ENCODE data around the gene XPOT.

XPOT gene

DNA sequence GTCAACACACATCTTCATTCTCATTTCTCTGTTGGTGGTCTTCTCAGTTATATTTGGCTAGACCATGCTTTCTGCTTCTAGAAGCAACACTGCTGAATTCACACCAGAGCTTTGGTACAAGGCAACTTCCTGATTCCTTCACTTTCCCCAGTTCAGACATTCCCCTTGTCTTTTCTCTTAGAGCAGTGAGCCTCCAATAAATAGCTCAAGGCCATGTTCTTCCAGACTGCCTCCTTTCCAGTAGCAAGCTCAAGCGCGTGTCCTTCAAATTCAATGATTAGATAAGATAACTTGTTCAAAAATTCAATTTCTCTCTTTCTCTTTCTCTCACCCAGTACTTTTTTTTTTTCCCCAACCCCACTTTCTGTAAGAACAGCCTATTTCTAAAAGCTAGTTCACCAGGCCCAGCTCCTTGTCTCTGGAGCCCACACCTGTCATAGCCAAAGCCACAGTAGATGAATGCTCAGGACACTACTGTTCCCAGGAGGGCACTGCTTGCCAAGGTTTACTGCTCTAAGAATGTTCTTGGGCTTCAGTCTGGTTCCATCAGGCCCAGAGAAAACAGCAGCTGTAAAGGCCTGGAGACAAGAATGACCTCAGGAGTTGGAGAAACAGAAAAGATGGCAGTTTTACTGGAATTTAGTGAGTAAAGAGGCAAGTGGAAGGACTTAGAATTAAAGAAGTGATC is 65.4 kb downstream of the XPOT start:
- DNase-seq (ENCODE audit: low read depth in 2 of 2), result no peak

DNA sequence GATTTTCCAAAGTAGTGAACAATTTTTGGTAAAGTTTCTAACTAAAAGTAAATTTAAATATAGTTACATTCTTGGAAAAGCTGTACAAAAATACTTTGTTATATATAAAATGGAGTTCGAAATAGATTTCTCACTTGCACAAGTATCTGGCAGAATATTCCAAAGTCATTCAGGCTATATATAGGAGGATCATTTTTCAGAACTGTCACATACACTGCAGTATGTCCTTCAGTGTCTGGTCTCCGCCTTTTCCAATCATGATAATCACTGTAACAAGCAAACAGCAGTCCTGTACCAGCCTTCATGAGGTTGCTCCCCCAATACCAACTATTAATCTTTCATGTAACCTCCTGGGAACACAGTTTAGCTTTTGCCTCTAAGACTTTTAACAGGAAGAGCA is 66.3 kb downstream of the XPOT start:
- no peak for DNase-seq (ENCODE audit: low read depth in 2 of 2)

DNA sequence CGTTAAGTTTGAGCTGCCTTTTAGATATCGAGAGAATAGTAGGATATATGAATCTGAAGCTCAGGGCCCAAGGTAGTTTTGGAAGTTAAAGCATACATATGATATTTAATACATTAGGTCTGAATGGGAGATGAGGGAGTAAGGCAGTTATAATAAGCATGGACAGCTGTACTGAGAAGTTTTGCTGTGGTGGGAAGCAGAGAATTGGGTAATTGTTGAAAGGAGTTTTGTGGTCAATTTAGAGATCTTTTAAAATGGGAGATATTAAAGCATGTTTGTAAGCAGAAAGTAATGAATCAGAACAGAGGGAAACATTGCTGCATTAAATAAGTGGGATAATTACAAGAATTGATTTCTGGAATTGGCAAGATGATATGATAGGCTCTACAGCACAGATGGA is 69.0 kb downstream of the XPOT start:
- DNase-seq (ENCODE audit: low read depth in 2 of 2), result no peak

DNA sequence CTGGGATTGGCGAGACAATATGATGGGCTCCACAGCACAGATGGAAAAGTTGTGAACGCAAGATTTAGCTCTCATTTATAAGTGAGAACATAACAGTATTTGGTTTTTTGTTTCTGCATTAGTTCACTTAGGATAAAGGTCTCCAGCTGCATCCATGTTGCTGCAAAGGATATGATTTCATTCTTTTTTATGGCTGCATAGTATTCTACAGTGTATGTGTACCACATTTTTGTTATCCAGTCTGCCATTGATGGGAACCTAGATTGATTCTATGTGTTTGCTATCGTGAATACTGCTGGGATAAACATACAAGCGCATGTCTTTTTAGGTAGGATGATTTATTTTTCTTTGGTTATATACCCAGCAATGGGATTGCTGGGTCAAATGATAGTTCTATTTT is 71.3 kb downstream of the XPOT start:
- no peak for DNase-seq (ENCODE audit: low read depth in 2 of 2)

DNA sequence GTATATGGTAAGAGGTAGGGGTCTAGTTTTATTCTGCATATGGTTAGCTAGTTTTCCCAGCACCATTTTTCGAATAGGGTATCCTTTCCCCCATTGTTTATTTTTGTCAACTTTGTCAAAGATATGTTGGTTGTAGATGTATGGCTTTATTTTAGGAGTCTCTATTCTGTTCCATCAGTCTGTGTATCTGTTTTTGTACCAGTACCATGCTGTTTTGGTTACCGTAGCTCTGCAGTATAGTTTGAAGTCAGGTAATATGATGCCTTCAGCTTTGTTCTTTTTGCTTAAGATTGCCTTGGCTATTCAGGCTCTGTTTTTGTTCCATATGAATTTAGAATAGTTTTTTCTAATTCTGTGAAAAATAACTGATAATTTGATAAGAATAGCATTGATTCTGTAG is 72.7 kb downstream of the XPOT start:
- no peak for DNase-seq (ENCODE audit: low read depth in 2 of 2)

DNA sequence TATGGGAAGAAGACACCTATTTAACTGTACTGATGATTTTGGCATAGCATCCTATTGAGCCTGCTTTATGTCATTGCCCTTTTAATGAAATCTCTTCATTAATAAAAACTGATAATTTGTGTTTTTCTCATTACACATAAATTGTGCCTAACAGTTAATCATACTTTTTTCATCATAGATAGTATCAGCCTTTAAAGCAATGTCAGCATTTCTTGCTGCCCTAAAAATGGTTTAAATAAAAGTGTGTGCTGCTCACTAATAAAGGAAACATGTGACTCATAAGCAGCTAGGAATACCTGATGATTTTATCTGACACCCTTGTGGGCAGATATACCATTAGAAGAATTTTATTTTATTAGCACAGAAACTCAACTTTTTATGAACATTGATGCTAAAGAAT is 74.5 kb downstream of the XPOT start:
- no peak for DNase-seq (ENCODE audit: low read depth in 2 of 2)

DNA sequence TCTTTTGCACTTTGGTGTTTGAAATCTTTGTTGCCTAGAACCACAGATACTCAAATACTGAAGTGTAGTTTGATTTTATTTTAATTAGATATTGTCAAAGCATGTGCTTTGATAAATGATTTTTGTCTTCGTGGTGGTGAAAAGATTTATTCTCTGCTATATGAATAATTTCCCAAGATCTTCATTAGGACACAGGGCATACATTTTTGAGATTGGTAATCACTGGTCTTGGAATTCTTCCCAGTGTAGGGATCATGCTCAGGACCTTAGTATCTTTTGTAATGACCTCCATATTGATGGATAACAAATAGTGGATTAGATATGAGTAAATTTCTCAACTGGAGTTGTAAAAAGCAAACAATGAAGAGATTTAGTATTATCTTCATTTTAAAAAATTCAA is 76.0 kb downstream of the XPOT start:
- DNase-seq (ENCODE audit: low read depth in 2 of 2), result no peak

DNA sequence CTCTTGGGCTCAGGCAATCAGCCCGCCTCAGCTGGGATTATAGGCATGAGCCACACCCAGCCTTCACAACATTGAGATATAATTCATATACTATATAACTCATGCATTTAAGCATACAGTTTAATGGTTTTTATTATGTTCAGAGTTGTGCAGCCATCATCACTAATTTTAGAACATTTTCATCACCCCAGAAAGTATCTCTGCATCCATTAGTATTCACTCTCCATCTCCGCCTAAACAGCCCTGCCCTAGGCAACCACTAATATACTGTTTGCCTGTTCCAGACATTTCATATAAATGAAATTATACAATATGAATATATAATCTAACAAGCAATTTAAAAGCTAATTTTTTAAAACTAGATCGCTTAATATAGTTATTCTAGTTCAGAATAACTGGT is 82.5 kb downstream of the XPOT start:
- DNase-seq (ENCODE audit: low read depth in 2 of 2), result no peak

DNA sequence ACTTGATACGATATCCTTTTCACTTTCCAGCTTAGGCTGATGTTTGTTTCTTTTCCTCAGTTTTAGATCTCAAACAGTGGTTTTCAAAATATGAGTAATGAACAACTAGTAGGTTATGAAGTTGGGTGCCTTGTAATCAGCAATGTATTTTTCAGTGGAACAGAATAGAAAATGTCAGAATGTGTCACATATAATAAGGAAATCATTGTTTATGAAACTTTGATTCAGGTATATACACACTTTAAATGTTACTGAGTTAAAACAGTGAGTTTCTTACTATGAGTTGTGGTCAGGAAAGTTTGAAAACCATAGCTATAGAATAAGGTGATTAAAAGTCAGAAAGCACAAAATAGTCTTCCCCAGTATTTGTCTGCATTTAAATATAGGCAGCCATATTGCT is 87.5 kb downstream of the XPOT start:
- no peak for DNase-seq (ENCODE audit: low read depth in 2 of 2)

DNA sequence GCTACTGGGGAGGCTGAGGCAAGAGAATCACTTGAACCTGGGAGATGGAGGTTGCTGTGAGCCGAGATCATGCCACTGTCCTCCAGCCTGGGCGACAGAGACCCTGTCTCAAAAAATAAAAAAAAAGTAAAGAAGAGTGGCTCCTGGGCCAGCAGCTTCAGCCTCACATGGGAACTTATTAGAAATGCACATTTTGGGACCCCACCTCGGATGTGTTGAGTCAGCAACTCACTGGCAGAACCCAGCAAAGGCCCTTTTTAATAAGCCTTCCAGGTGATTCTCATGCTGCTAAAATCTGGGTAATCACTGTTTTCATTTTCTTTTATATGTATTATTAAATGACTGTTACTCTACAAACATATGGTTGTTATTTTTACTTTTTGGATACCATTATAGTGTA is 89.3 kb downstream of the XPOT start:
- no peak for DNase-seq (ENCODE audit: low read depth in 2 of 2)

DNA sequence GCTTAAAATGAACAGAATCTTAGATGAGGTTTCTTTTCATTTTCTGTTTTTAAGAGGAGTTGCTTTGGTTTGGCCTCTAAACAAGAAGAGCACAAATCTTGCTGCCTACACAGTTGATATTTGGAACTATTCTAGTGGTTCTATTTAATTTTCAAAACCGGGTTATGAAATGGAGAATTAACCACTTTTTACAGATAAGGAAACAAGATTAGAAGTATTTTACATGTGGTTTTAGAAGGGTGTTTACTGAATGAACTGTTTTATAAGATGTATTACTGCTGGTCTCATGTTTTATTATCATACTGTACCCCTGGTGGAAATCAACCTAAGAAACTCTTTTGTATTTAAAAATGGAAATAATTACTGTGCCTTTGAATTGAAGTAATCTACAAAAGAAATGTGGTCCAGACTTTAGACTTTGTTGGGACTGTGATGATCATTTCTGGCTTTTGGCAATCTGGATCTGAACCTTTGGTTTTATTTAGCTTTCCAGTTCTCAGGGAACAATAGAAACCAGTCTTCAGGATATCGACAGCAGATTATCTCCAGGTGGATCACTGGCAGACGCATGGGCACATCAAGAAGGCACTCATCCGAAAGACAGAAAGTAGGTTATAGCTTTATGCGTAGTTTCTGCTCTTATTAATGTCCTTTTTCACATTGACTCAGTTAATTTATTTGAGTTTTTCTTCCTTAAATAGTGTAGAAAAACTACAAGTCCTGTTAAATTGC is 91.0 kb downstream of the XPOT start:
- no peak for DNase-seq (ENCODE audit: low read depth in 2 of 2)

DNA sequence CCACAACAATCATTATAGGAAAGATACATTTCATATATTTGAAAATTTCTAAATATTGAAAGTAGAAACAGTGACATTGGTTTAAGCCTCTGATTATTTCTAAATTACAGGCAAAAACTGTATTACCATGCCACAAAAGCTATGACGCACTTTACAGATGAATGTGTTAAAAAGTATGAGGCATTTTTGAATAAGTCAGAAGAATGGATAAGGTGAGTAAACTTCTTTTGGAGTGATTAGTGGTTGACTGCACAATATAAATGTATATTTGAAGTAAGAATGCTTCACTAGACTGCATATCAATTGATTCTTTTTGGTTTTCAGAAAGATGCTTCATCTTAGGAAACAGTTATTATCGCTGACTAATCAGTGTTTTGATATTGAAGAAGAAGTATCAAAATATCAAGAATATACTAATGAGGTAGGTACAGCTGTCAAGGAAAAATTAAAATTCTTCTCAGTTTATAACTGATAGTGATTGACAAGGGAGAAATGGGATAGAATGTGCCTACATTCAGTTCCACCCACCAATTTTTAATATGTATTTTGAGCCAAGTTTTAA is 92.7 kb downstream of the XPOT start:
- DNase-seq (ENCODE audit: low read depth in 2 of 2), result no peak

DNA sequence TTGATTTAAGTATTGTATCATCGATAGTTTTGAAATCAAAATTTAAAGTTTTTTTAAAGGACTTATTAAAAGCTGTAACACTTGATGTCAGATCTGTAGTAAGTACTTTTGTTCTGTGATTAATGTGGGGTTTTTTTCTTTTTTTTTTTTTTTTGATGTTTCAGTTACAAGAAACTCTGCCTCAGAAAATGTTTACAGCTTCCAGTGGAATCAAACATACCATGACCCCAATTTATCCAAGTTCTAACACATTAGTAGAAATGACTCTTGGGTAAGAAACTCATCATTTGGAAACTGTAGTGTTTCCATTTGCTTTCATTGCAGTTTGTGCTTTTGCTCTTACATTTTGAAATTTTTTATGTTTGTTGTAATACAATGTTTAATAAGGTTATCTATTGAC is 93.3 kb downstream of the XPOT start:
- no peak for DNase-seq (ENCODE audit: low read depth in 2 of 2)

DNA sequence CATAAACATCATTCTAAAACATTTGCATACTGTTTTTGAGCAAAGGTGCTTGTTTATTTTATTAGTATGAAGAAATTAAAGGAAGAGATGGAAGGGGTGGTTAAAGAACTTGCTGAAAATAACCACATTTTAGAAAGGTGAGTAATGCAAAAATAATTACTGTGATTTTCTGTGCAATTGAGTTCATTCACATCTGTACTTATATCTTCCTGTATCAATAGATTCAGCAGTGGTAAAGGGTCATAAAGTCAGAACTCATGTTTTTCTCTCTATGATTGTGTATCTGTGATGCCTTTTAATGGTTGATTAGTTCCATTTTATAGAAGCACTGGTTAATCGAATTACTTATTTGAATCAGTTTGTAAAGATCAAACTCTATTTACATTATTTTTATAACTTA is 93.7 kb downstream of the XPOT start:
- no peak for DNase-seq (ENCODE audit: low read depth in 2 of 2)

DNA sequence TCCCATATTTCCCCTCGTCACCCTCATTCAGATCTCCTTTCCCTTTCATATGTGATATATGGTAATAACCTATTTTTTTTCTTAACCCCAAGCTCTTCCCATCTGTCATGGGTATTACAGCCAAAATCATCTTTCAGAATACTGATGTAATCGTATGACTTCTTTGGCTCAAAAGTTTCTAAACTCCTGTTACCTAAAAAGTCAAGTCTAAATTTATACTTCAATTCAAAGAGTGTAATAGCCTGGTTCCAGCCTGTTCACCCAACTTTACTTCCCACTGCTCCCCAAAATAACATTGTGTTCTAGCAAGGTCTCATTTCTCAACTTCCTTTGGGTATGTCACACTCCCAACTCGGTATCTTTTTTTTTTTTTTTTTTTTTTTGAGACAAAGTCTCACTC is 96.2 kb downstream of the XPOT start:
- DNase-seq (ENCODE audit: low read depth in 2 of 2), result no peak
